IPS-20b (cell line): Measurements from ENCODE around the gene SNX19.

ENCODE experiments used
- H3K27ac ChIP-seq: one replicate; pipeline ENCODE4 v1.5.1; 2013; ENCODE audit warnings: low read length
- H3K27me3 ChIP-seq: 2 replicates; pipeline ENCODE4 v1.6.1; 2013; ENCODE audit warnings: mild to moderate bottlenecking, low read length, inconsistent platforms; ENCODE audit not compliant: insufficient read depth
- H3K36me3 ChIP-seq: 2 replicates; pipeline ENCODE4 v1.6.1; 2013; ENCODE audit warnings: low read depth, mild to moderate bottlenecking, inconsistent platforms, low read length, moderate library complexity; ENCODE audit not compliant: insufficient read depth
- H3K4me1 ChIP-seq: 2 replicates; pipeline ENCODE4 v1.6.1; 2013; ENCODE audit warnings: mild to moderate bottlenecking, control low read depth, inconsistent platforms, low read length, moderate library complexity; ENCODE audit not compliant: insufficient read depth
- H3K4me3 ChIP-seq: 2 replicates; pipeline ENCODE4 v1.5.1; 2013; ENCODE audit warnings: mild to moderate bottlenecking, low read length, inconsistent platforms
- H3K9ac ChIP-seq: 2 replicates; pipeline ENCODE4 v1.6.1; 2013; ENCODE audit warnings: low read depth, mild to moderate bottlenecking, inconsistent platforms, low read length, moderate library complexity
- H3K9me3 ChIP-seq: 2 replicates; pipeline ENCODE4 v1.6.1; 2013; ENCODE audit warnings: mild to moderate bottlenecking, low read depth, low read length, inconsistent platforms; ENCODE audit not compliant: insufficient read depth

Gene SNX19

GRCh38 chr11:130886704-130887103 lies 29.6 kb downstream of the SNX19 start:
- Histone ChIP-seq H3K9ac (no peak overlapping the region), H3K9me3 (no peaks in the 10 kb centered on the region), H3K36me3 (peaks cover 54% of the 10 kb centered on the region; the same call in 1 of the 2 replicates), H3K4me3 (no peak overlapping the region), H3K27me3 (no peaks in the 10 kb centered on the region), H3K4me1 (peaks cover 6% of the 10 kb centered on the region; the same call in 1 of the 2 replicates), H3K27ac (no peak overlapping the region)

- Histone ChIP-seq H3K4me3 (no peak overlapping the region), H3K9ac (no peak overlapping the region), H3K36me3 (peaks cover 81% of the 10 kb centered on the region), H3K9me3 (no peaks in the 10 kb centered on the region), H3K4me1 (no peaks in the 10 kb centered on the region), H3K27ac (no peak overlapping the region), H3K27me3 (no peaks in the 10 kb centered on the region)
Observed at GRCh38 chr11:130882138-130882551, 34.1 kb downstream of the SNX19 start.

GRCh38 chr11:130881475-130882137 lies 34.7 kb downstream of the SNX19 start:
- no peak overlapping the region for H3K9ac ChIP-seq
- H3K27me3 ChIP-seq: no peaks in the 10 kb centered on the region
- no peaks in the 10 kb centered on the region for H3K9me3 ChIP-seq
- no peaks in the 10 kb centered on the region for H3K4me1 ChIP-seq
- H3K4me3 ChIP-seq: no peak overlapping the region
- H3K36me3 ChIP-seq: peaks cover 83% of the 10 kb centered on the region
- H3K27ac ChIP-seq: no peak overlapping the region

- Histone ChIP-seq H3K4me1 (no peaks in the 10 kb centered on the region), H3K9ac (no peak overlapping the region), H3K27me3 (no peaks in the 10 kb centered on the region), H3K9me3 (no peaks in the 10 kb centered on the region), H3K36me3 (peaks cover 91% of the 10 kb centered on the region), H3K4me3 (no peak overlapping the region), H3K27ac (no peak overlapping the region)
Observed at GRCh38 chr11:130879836-130880235, 36.4 kb downstream of the SNX19 start.

- Histone ChIP-seq H3K9ac (no peak overlapping the region), H3K27me3 (no peaks in the 10 kb centered on the region), H3K9me3 (no peaks in the 10 kb centered on the region), H3K27ac (no peak overlapping the region), H3K36me3 (peaks cover 70% of the 10 kb centered on the region), H3K4me1 (no peaks in the 10 kb centered on the region), H3K4me3 (no peak overlapping the region)
Observed at GRCh38 chr11:130876931-130877915, 39.1 kb downstream of the SNX19 start.

GRCh38 chr11:130876100-130876499 lies 40.2 kb downstream of the SNX19 start:
- Histone ChIP-seq H3K9me3 (no peaks in the 10 kb centered on the region), H3K27ac (no peak overlapping the region), H3K4me3 (no peak overlapping the region), H3K9ac (no peak overlapping the region), H3K27me3 (no peaks in the 10 kb centered on the region), H3K36me3 (peaks cover 59% of the 10 kb centered on the region), H3K4me1 (peaks cover 3% of the 10 kb centered on the region; the same call in 1 of the 2 replicates)

GRCh38 chr11:130874955-130875531 lies 41.2 kb downstream of the SNX19 start:
- H3K36me3 ChIP-seq: peaks cover 48% of the 10 kb centered on the region
- no peak overlapping the region for H3K27ac ChIP-seq
- H3K9ac ChIP-seq: no peak overlapping the region
- no peak overlapping the region for H3K4me3 ChIP-seq
- H3K4me1 ChIP-seq: peaks cover 3% of the 10 kb centered on the region; the same call in 1 of the 2 replicates
- H3K9me3 ChIP-seq: no peaks in the 10 kb centered on the region
- no peaks in the 10 kb centered on the region for H3K27me3 ChIP-seq

GRCh38 chr11:130874396-130874795 lies 41.9 kb downstream of the SNX19 start:
- H3K36me3 ChIP-seq: peaks cover 42% of the 10 kb centered on the region
- no peak overlapping the region for H3K4me3 ChIP-seq
- H3K9me3 ChIP-seq: no peaks in the 10 kb centered on the region
- H3K4me1 ChIP-seq: peaks cover 3% of the 10 kb centered on the region; the same call in 1 of the 2 replicates
- H3K27me3 ChIP-seq: no peaks in the 10 kb centered on the region
- H3K9ac ChIP-seq: no peak overlapping the region
- no peak overlapping the region for H3K27ac ChIP-seq

GRCh38 chr11:130873761-130874160 lies 42.5 kb downstream of the SNX19 start:
- peaks cover 36% of the 10 kb centered on the region for H3K36me3 ChIP-seq
- H3K4me1 ChIP-seq: peaks cover 3% of the 10 kb centered on the region; the same call in 1 of the 2 replicates
- no peak overlapping the region for H3K4me3 ChIP-seq
- H3K27ac ChIP-seq: no peak overlapping the region
- no peak overlapping the region for H3K9ac ChIP-seq
- H3K9me3 ChIP-seq: no peaks in the 10 kb centered on the region
- no peaks in the 10 kb centered on the region for H3K27me3 ChIP-seq

GRCh38 chr11:130872981-130873380 lies 43.3 kb downstream of the SNX19 start:
- Histone ChIP-seq H3K27me3 (no peaks in the 10 kb centered on the region), H3K36me3 (peaks cover 28% of the 10 kb centered on the region), H3K4me1 (peaks cover 3% of the 10 kb centered on the region; the same call in 1 of the 2 replicates), H3K4me3 (no peak overlapping the region), H3K9me3 (no peaks in the 10 kb centered on the region), H3K27ac (no peak overlapping the region), H3K9ac (no peak overlapping the region)

- no peak overlapping the region for H3K27ac ChIP-seq
- no peaks in the 10 kb centered on the region for H3K9me3 ChIP-seq
- H3K9ac ChIP-seq: no peak overlapping the region
Observed at GRCh38 chr11:130872513-130872912, 43.8 kb downstream of the SNX19 start.

More at GRCh38 chr11:130872513-130872912, 43.8 kb downstream of the SNX19 start:
- H3K4me3 ChIP-seq: no peak overlapping the region
- no peaks in the 10 kb centered on the region for H3K27me3 ChIP-seq
- H3K4me1 ChIP-seq: peaks cover 3% of the 10 kb centered on the region; the same call in 1 of the 2 replicates
- H3K36me3 ChIP-seq: peaks cover 23% of the 10 kb centered on the region
